GM21381 (cell line): Measurements from ENCODE around the gene LINC00237.

Source experiments
- ATAC-seq: cut with Tn5 transposase; IDR thresholded peaks from one replicate; pipeline ENCODE4 v1.9.1; 2021; ENCODE audit warnings: mild to moderate bottlenecking, moderate library complexity; ENCODE audit not compliant: unreplicated experiment

The LINC00237 gene

GRCh38 chr20:21049305-21049828 lies 56.8 kb downstream of the LINC00237 start:
- ATAC-seq: no peak

- ATAC-seq: no peak
Observed at GRCh38 chr20:21048841-21049273, 57.3 kb downstream of the LINC00237 start.

GRCh38 chr20:21047981-21048380 lies 58.2 kb downstream of the LINC00237 start:
- no peak for ATAC-seq

GRCh38 chr20:21046413-21047070 lies 59.6 kb downstream of the LINC00237 start:
- no peak for ATAC-seq
